Smooth muscle cell (in vitro differentiated cells): ENCODE data around the gene KRT10. TPM values are rescaled to one million over a fixed set of nuclear protein-coding genes. Genes with fewer than 3 reads are reported as not detected.
"Not testable (repeated sequence)": the region's sequence is repeated elsewhere in the genome, so short reads cannot be mapped to it uniquely, and the experiment has no call there.

ENCODE experiments used
- DNase-seq: peaks from one replicate; lab custom pipeline; 2025; ENCODE audit not compliant: unreplicated experiment; lab: John Stamatoyannopoulos, UW
- H2AFZ ChIP-seq: fragments of 200-600 bp; sonication (generic); 2 replicates; pipeline ENCODE4 v1.6.0; 2016; ENCODE audit warnings: antibody characterized with exemption, low read depth, mild to moderate bottlenecking
- H3F3A ChIP-seq: fragments of 200-600 bp; sonication (generic); 2 replicates; pipeline ENCODE4 v1.6.0; 2017; ENCODE audit warnings: antibody characterized with exemption, low read depth
- H3K27ac ChIP-seq: fragments of 200-600 bp; sonication (generic); 2 replicates; pipeline ENCODE4 v1.5.1; 2016; ENCODE audit warnings: low read depth, mild to moderate bottlenecking
- H3K27me3 ChIP-seq: fragments of 200-600 bp; sonication (generic); 2 replicates; pipeline ENCODE4 v1.6.1; 2016; ENCODE audit warnings: low read depth, mild to moderate bottlenecking
- H3K36me3 ChIP-seq: fragments of 200-600 bp; sonication (generic); 2 replicates; pipeline ENCODE4 v1.5.1; 2016; ENCODE audit warnings: low read depth
- H3K4me1 ChIP-seq: fragments of 200-600 bp; sonication (generic); 2 replicates; pipeline ENCODE4 v1.5.1; 2016; ENCODE audit warnings: low read depth
- H3K4me2 ChIP-seq: fragments of 200-600 bp; sonication (generic); 2 replicates; pipeline ENCODE4 v1.6.0; 2016; ENCODE audit warnings: mild to moderate bottlenecking
- H3K4me3 ChIP-seq: fragments of 200-600 bp; sonication (generic); 2 replicates; pipeline ENCODE4 v1.5.1; 2016; ENCODE audit warnings: mild to moderate bottlenecking
- H3K79me2 ChIP-seq: fragments of 200-600 bp; sonication (generic); 2 replicates; pipeline ENCODE4 v1.6.0; 2016; ENCODE audit warnings: low read depth, mild to moderate bottlenecking
- H3K9ac ChIP-seq: fragments of 200-600 bp; sonication (generic); 2 replicates; pipeline ENCODE4 v1.6.0; 2016; ENCODE audit warnings: low read depth
- H3K9me3 ChIP-seq: fragments of 200-600 bp; sonication (generic); replicated peaks from 2 replicates; pipeline ENCODE4 v1.5.1; 2016; ENCODE audit warnings: low read depth
- H4K20me1 ChIP-seq: fragments of 200-600 bp; sonication (generic); 2 replicates; pipeline ENCODE4 v1.6.0; 2016; ENCODE audit warnings: low read depth
- WGBS: methylation state at CpG from one replicate; pipeline ENCODE4 v1.1.7; 2016; ENCODE audit warnings: low lambda C conversion rate; 5-methylcytosine and 5-hydroxymethylcytosine counted together
- polyA plus RNA-seq: library from polyadenylated mRNA; unstranded; fragments of >200 nt; fragmentation: Nextera tagmentation; extraction: Ambion mirVana; gene quantifications from 2 replicates; pipeline ENCODE4 v1.2.1, GENCODE V29; 2016
- total RNA-seq: library from RNA; depleted of rRNA; stranded (reverse); fragments of >200 nt; gene quantifications from 2 replicates; pipeline ENCODE4 v1.2.3, GENCODE V29; 2014
- TF ChIP-seq, protein P1 (sequence below): fragments of 200-600 bp; sonication (generic); IDR thresholded peaks from 2 replicates; pipeline ENCODE4 v1.5.1; 2017; ENCODE audit warnings: borderline replicate concordance, mild to moderate bottlenecking, antibody characterized with exemption; ENCODE audit not compliant: insufficient read depth, poor library complexity, severe bottlenecking

The KRT10 gene
- total and polyA plus RNA-seq, 2 experiments from 2014 or later = 48.0 to 189 TPM

- H3K27ac ChIP-seq = no peak overlapping the region
- WGBS = 89% methylated on average over 1 of the region's 1 CpG
- H3F3A ChIP-seq = peaks cover 8% of the 10 kb centered on the region
- H3K27me3 ChIP-seq = peaks cover 31% of the 10 kb centered on the region
- no peak overlapping the region for H3K4me2 ChIP-seq
- no peaks in the 10 kb centered on the region for H3K9me3 ChIP-seq
- H3K4me3 ChIP-seq = no peak overlapping the region
- H3K4me1 ChIP-seq = peaks cover 13% of the 10 kb centered on the region
- no peaks in the 10 kb centered on the region for H3K36me3 ChIP-seq
- no peak overlapping the region for H2AFZ ChIP-seq
- H3K79me2 ChIP-seq = no peaks in the 10 kb centered on the region
- DNase-seq = no peak
- no peaks in the 10 kb centered on the region for H4K20me1 ChIP-seq
- no peak overlapping the region for H3K9ac ChIP-seq
- TF ChIP-seq, protein P1, sequence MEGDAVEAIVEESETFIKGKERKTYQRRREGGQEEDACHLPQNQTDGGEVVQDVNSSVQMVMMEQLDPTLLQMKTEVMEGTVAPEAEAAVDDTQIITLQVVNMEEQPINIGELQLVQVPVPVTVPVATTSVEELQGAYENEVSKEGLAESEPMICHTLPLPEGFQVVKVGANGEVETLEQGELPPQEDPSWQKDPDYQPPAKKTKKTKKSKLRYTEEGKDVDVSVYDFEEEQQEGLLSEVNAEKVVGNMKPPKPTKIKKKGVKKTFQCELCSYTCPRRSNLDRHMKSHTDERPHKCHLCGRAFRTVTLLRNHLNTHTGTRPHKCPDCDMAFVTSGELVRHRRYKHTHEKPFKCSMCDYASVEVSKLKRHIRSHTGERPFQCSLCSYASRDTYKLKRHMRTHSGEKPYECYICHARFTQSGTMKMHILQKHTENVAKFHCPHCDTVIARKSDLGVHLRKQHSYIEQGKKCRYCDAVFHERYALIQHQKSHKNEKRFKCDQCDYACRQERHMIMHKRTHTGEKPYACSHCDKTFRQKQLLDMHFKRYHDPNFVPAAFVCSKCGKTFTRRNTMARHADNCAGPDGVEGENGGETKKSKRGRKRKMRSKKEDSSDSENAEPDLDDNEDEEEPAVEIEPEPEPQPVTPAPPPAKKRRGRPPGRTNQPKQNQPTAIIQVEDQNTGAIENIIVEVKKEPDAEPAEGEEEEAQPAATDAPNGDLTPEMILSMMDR = no peak
Measured at GRCh38 chr17:40815381-40815780, 7.0 kb downstream of the KRT10 start.

- H3K36me3 ChIP-seq, H3K9me3 ChIP-seq, H3K4me2 ChIP-seq, H2AFZ ChIP-seq, H3K9ac ChIP-seq, H3K79me2 ChIP-seq, H3F3A ChIP-seq, DNase-seq, H4K20me1 ChIP-seq, H3K27ac ChIP-seq, H3K4me3 ChIP-seq: not testable (repeated sequence)
- peaks cover 38% of the 10 kb centered on the region for H3K27me3 ChIP-seq
- peaks cover 12% of the 10 kb centered on the region for H3K4me1 ChIP-seq
- WGBS = 81% methylated on average over 3 of the region's 3 CpGs
Measured at GRCh38 chr17:40814657-40815056, 7.8 kb downstream of the KRT10 start.

- Histone ChIP-seq H3K4me2 (no peak overlapping the region), H3K9ac (no peak overlapping the region), H3F3A (peaks cover 3% of the 10 kb centered on the region), H3K36me3 (no peaks in the 10 kb centered on the region), H2AFZ (no peak overlapping the region), H4K20me1 (no peaks in the 10 kb centered on the region), H3K27me3 (peaks cover 47% of the 10 kb centered on the region), H3K79me2 (no peaks in the 10 kb centered on the region), H3K27ac (no peak overlapping the region), H3K4me1 (peaks cover 7% of the 10 kb centered on the region), H3K9me3 (no peaks in the 10 kb centered on the region), H3K4me3 (no peak overlapping the region)
- 56% methylated on average over 4 of the region's 4 CpGs for WGBS
- no peak for DNase-seq
- TF ChIP-seq, protein P1 = no peak
Measured at GRCh38 chr17:40813804-40814203, 8.6 kb downstream of the KRT10 start.

GRCh38 chr17:40812639-40813038 lies 9.8 kb downstream of the KRT10 start:
- H2AFZ ChIP-seq = no peak overlapping the region
- H3K9ac ChIP-seq = no peak overlapping the region
- no peak overlapping the region for H3K27ac ChIP-seq
- no peaks in the 10 kb centered on the region for H4K20me1 ChIP-seq
- H3K4me2 ChIP-seq = no peak overlapping the region
- WGBS = 85% methylated on average over 3 of the region's 3 CpGs
- peaks cover 58% of the 10 kb centered on the region for H3K27me3 ChIP-seq
- no peak for DNase-seq
- H3K4me3 ChIP-seq = no peak overlapping the region
- no peaks in the 10 kb centered on the region for H3K4me1 ChIP-seq
- peaks cover under 1% of the 10 kb centered on the region for H3F3A ChIP-seq
- no peaks in the 10 kb centered on the region for H3K9me3 ChIP-seq
- no peaks in the 10 kb centered on the region for H3K79me2 ChIP-seq
- H3K36me3 ChIP-seq = no peaks in the 10 kb centered on the region
- TF ChIP-seq, protein P1 = no peak
